ENCODE results near the gene LGALS1.
"Not testable (repeated sequence)": the region's sequence is repeated elsewhere in the genome, so short reads cannot be mapped to it uniquely, and the experiment has no call there.

Gene LGALS1

GRCh38 chr22:37684803-37685615 lies 9.6 kb downstream of the LGALS1 start:
- DNase-seq = no peak

- peak in 49 of 51 donors; percentile 35 to 94 (median 72) for DNase-seq
These were observed 10.9 kb downstream of the LGALS1 start, which contains the start of gene NOL12 for GRCh38 chr22:37686002-37686982. Gene NOL12 (plus strand): TSS chr22:37686343. CDS start chr22:37686393, 50 bp downstream.

GRCh38 chr22:37690407-37690806 lies 15.0 kb downstream of the LGALS1 start:
- DNase-seq = no peak

- DNase-seq = no peak
These were observed 15.6 kb downstream of the LGALS1 start for GRCh38 chr22:37690901-37691504.

GRCh38 chr22:37692627-37693285 lies 17.3 kb downstream of the LGALS1 start:
- DNase-seq = no peak

GRCh38 chr22:37694131-37694530 lies 18.7 kb downstream of the LGALS1 start:
- DNase-seq = not testable (repeated sequence)

GRCh38 chr22:37696260-37696656 lies 20.8 kb downstream of the LGALS1 start:
- not testable (repeated sequence) for DNase-seq

GRCh38 chr22:37696657-37697537 lies 21.5 kb downstream of the LGALS1 start, which contains the start of gene TRIOBP:
Gene TRIOBP (plus strand): TSS chr22:37697048. CDS start chr22:37701366, 4,318 bp downstream.
- peak in 48 of 51 donors; percentile 15 to 88 (median 73) for DNase-seq

GRCh38 chr22:37697538-37697835 lies 22.1 kb downstream of the LGALS1 start:
- no peak for DNase-seq

GRCh38 chr22:37701141-37701786 lies 25.8 kb downstream of the LGALS1 start:
- DNase-seq = peak in 8 of 51 donors; percentile 2 to 37 (median 6)

- no peak for DNase-seq
These were observed 28.5 kb downstream of the LGALS1 start for GRCh38 chr22:37703906-37704305.

- no peak for DNase-seq
These were observed 29.2 kb downstream of the LGALS1 start for GRCh38 chr22:37704645-37705044.

- no peak for DNase-seq
These were observed 29.8 kb downstream of the LGALS1 start for GRCh38 chr22:37705205-37705604.

- DNase-seq = peak in 11 of 51 donors; percentile 3 to 36 (median 6)
These were observed 33.4 kb downstream of the LGALS1 start for GRCh38 chr22:37708580-37709444.

GRCh38 chr22:37709445-37709765 lies 34.0 kb downstream of the LGALS1 start:
- DNase-seq = no peak

- no peak for DNase-seq
These were observed 35.2 kb downstream of the LGALS1 start for GRCh38 chr22:37710675-37711074.

- no peak for DNase-seq
These were observed 36.1 kb downstream of the LGALS1 start for GRCh38 chr22:37711490-37711889.

- DNase-seq = no peak
These were observed 38.3 kb downstream of the LGALS1 start for GRCh38 chr22:37713761-37714160.

- no peak for DNase-seq
These were observed 39.2 kb downstream of the LGALS1 start for GRCh38 chr22:37714634-37715033.
